Fibroblast of skin of back (primary cell): ENCODE results near the gene KIRREL1.
A peak's percentile ranks its signal among the peaks of the same experiment; 100 is the strongest.
"Not testable (repeated sequence)": the region's sequence is repeated elsewhere in the genome, so short reads cannot be mapped to it uniquely, and the experiment has no call there.

Source experiments
- DNase-seq: peaks from one replicate; pipeline ENCODE4 v3.0.0-alpha.2; 2013

Gene KIRREL1

GRCh38 chr1:158107916-158108315 is 114.5 kb downstream of the KIRREL1 start:
- no peak for DNase-seq

DNA sequence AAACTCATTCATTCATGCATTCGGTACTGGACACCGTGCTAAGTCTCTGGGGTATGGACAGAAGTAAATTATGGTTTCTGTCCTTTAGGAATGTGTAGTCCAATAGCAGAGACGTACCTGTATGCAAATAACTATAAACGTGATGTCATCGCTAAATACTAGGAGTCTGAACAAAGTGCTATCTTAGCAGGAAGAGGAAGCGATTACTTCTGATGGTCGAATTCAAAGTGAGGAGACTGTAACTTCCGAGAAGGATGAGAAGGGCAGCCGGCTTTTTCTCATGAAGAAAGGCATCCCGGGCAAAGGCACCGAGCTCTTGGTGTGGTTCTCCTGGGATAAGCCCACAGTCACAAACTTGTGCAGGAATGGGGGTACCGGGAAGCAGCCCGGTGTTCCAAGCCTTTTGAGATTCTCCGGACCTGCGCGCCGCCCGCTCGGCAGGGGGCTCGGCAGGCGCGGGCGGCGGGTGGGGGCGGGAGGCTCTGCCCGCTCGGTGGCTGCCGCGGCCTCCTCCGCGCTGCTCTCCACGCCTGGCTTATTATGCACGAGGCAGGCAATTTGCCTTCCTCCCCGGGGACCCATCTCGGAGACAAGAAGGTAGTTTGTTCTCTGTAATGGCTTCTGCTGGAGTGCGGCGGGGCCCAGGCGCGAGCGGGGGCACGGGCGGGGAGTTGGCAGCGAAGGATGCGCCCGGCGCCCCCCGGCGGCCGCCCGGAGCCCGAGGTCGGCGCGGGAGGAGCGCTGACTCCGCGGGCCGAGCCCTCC is 119.7 kb downstream of the KIRREL1 start:
- peak; percentile 43 for DNase-seq

GRCh38 chr1:158113759-158114127 is 120.3 kb downstream of the KIRREL1 start:
- no peak for DNase-seq

GRCh38 chr1:158115126-158115525 is 121.7 kb downstream of the KIRREL1 start:
- DNase-seq = no peak

GRCh38 chr1:158116311-158117167 is 123.1 kb downstream of the KIRREL1 start:
- DNase-seq = no peak

- peak; percentile 44 for DNase-seq
Observed at GRCh38 chr1:158117854-158118704, 124.6 kb downstream of the KIRREL1 start.

DNA sequence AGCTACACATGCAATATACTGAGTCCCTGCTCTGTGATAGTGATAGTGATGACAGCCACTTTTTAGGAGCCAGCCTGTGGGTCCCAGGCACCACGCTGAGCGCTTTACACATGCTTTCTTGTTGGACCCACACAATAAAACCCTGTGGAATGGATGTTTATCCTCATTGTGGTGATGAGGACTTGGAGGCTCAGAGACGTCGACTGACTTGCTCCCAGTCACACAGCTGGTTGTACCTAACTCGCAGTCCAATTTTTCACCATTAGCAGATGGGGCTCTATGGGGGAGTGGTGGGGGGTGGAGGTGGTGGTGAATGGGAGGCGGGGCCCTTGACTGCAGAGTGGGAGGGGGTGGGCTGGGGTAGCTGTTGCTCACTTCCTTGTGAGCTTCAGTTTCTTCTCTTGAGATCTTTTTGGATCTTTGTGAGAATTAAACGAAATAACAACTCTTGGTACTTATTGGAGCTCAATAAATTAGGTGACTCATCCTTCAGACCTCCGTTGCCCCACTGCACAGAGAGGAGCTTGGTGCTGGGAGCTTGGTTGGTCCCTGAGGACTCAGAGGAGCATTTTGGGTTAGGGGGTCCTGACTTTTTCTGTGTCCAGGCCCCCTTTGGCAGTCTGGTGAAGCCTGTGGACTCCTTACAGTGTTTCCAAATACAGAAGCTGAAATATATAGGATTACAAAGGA is 125.4 kb downstream of the KIRREL1 start:
- DNase-seq = peak; percentile 17

GRCh38 chr1:158119976-158120653 is 126.7 kb downstream of the KIRREL1 start:
- DNase-seq = no peak

DNA sequence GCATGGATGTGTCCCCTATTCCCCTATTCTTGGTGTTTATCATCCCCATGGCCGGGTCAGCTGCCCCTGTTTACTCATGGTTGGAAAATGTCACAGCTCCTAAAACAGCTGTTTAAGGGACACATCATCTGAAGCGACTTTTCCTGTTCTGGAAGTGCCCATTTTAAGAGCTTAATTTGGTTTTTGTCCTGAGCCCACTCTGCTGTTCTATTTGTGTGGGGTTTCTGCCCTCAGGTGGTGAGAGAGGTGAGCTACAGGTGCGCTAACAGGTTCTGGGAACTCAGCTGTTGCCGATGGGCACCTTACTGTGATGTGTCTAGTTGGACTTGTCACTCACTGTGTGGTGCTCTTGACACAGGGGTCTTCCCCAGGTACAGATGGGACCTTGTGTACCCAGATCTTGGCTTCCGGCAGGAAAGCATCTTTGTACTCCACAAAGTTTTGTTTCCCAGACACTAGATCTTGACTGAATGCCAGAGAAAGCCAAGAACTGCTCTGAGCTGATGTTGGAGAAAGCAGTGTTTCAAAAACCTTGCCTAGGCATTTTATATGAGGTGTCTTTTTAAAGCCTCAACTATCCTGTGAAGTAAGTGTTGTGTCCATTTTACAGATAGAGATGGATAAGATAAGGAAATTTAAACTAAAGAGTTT is 128.3 kb downstream of the KIRREL1 start:
- peak; percentile 45 for DNase-seq

DNA sequence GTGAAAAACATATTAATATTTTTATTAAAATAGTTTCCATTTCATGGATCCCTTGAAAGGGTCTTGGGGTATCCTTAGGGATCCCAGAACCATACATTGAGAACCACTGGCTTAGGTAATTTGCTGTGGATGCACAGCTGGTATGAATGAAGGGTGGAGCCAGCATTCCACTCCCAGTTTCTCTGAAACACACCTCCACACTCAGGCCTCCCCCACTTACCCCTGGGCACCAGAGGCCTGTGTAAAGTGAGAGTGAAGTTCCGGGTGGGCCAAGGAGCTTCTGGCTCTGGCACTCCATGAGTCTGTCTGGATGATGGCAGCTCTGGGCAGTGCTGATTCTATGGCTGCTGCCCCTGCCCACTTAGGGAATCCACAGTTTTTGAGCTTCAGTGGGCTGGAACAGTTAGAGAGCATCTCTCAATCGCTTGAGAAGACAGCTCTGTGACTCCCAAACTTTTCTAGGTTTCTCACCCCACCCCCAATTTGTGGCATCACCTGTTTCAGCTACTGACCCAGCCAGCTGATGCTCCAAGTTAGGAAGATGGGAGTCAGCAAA is 129.5 kb downstream of the KIRREL1 start:
- no peak for DNase-seq

DNA sequence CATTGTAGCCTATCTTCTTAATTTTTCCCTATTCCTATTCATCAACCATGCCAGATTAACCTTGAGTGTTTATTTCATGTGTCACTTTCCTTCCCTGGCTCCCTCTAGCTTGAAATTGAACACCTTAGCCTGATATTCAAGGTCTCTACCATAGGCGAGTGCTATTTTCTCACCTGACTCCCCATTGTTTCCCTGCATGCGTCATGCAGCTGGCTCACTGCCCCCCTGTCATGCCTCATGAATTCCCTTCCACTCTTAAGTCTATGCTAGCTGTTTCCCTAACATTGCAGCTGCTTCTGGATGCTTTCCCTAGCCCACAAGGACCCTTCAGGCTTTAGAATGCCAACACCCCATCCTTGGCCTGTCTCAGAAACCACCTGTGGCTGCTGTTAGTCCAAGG is 130.6 kb downstream of the KIRREL1 start:
- DNase-seq = no peak

- peak; percentile 92 for DNase-seq
Observed at GRCh38 chr1:158124999-158125398, 131.6 kb downstream of the KIRREL1 start.

DNA sequence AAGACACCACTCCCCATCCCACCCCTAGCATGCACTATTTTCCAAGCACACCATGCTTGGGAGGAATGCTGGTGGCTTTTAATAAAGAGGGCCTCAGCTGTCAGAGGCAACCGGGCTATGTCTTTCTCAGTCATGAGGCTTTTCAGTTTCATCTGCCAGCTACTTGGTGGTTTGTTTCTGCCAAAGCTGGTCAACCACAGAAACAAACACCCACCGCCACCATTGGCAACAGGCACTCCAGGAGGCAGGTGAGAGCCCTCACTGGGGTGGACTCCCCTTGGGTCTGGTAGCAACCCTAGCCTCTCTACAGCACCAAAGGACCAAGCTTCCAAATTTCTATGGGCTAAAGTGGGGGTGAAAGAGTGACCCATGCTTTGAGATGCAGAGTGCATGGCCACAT is 133.0 kb downstream of the KIRREL1 start:
- no peak for DNase-seq

GRCh38 chr1:158128531-158128930 is 135.1 kb downstream of the KIRREL1 start:
- not testable (repeated sequence) for DNase-seq

DNA sequence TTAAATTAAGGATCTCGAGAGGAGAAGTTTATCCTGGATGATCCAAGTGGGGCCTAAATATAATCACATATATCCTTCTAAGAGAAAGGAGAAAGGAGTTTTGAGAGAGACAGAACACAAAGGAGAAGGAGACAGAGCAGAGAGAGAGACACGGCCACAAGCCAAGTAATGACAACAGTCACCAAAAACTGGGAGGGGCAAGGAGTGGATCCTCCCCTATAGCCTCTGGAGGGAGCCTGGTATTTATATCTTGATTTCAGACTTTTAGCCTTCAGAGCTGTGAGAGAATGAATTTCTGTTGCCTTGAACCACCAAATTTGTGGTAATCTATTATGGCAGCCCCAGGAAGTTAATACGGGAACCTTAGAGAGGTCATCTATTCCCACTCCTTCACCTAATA is 137.8 kb downstream of the KIRREL1 start:
- DNase-seq = no peak

DNA sequence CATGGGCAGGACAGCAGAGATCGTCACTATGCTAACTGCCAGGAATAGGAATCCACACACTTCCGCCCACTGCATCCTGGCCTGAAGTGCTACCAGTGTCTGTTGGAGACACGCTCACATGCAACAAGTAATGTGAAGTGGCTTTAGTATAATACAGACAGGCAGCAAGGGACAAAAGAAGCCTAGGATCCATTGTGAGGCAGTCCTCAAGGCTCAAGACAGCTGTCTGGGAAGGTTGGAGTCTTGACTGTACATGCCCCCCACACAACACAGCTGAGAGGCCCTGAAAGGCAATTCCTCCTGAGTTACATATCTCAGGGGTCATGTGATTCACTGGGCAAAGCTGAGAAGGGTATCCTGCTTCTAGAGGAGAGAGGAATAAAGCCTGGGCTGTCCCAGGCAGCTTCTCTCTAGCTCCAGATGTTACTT is 147.3 kb downstream of the KIRREL1 start:
- DNase-seq = no peak

GRCh38 chr1:158145173-158145719 is 151.8 kb downstream of the KIRREL1 start:
- DNase-seq = peak; percentile 57

- peak; percentile 36 for DNase-seq
Observed at GRCh38 chr1:158146165-158146564, 152.7 kb downstream of the KIRREL1 start.

- no peak for DNase-seq
Observed at GRCh38 chr1:158146739-158147138, 153.3 kb downstream of the KIRREL1 start.

GRCh38 chr1:158147401-158147800 is 154.0 kb downstream of the KIRREL1 start:
- DNase-seq = no peak
